Left colon (tissue), 2 donors: ENCODE results near the gene MICAL1. TPM values are rescaled to one million over a fixed set of nuclear protein-coding genes. Genes with fewer than 3 reads are reported as not detected.
"Not testable (repeated sequence)": the region's sequence is repeated elsewhere in the genome, so short reads cannot be mapped to it uniquely, and the experiment has no call there.

Experiments used
- ATAC-seq: fragments of 200-7000 bp; cut with Tn5 transposase; one replicate; pipeline ENCODE4 v1.9.1; 2020; ENCODE audit warnings: mild to moderate bottlenecking, moderate library complexity
- DNase-seq, 2 donors: peaks; one replicate each; pipeline ENCODE4 v3.0.0-alpha.2; 2020
- intact Hi-C, 2 donors: fragments of 100-400 bp; cut with DNase I in 1 of 2; cut with micrococcal nuclease in 1 of 2; formaldehyde crosslinking; loops; one replicate each; pipeline versions ENCODE4 v1.11.2 to v1.14.0; 2022; cut with DNase I, micrococcal nuclease
- total RNA-seq, 2 donors: library from RNA; stranded (reverse); fragmentation: NEBNext Ultra II Directional; extraction: Animal tissue kit (Norgen Biotek cat#: 25700); gene quantifications; one replicate each; pipeline ENCODE4 v1.2.1, GENCODE V29; 2021
- donor health status: DM: no; HTN: no; CAD: no.
- donor health status: DM: yes; HTN: yes; CAD: no.

The MICAL1 gene
- total RNA-seq, 2 donors from 2014 or later = 62.7 to 63.9 TPM

- DNase-seq (no peak), ATAC-seq (no peak)
- intact Hi-C loops = no loop called here
Observed at GRCh38 chr6:109478222-109478805, 22.7 kb upstream of the MICAL1 start.

- DNase-seq (no peak), ATAC-seq (no peak)
- intact Hi-C loops = no loop called here
Observed at GRCh38 chr6:109477725-109478124, 22.2 kb upstream of the MICAL1 start.

- ATAC-seq (no peak), DNase-seq (no peak)
- intact Hi-C loops = no loop called here
Observed at GRCh38 chr6:109477184-109477583, 21.6 kb upstream of the MICAL1 start.

- ATAC-seq (no peak), DNase-seq (no peak)
- intact Hi-C loops = no loop called here
Observed at GRCh38 chr6:109475625-109476024, 20.1 kb upstream of the MICAL1 start.

GRCh38 chr6:109474995-109475394 lies 19.4 kb upstream of the MICAL1 start:
- no peak for DNase-seq
- intact Hi-C loops = no loop called here
- no peak for ATAC-seq

GRCh38 chr6:109473120-109473519 lies 17.5 kb upstream of the MICAL1 start:
- intact Hi-C loops = no loop called here
- DNase-seq (no peak), ATAC-seq (no peak)

GRCh38 chr6:109472132-109472995 lies 16.8 kb upstream of the MICAL1 start:
- intact Hi-C loops = no loop called here
- no peak for ATAC-seq
- DNase-seq = no peak

- intact Hi-C loops = no loop called here
- ATAC-seq (no peak), DNase-seq (no peak)
Observed at GRCh38 chr6:109471105-109471810, 15.7 kb upstream of the MICAL1 start.

- intact Hi-C loops = no loop called here
- DNase-seq = no peak
- ATAC-seq = no peak
Observed at GRCh38 chr6:109469591-109470189, 14.1 kb upstream of the MICAL1 start.

GRCh38 chr6:109467696-109468095 lies 12.1 kb upstream of the MICAL1 start:
- ATAC-seq (no peak), DNase-seq (no peak)
- intact Hi-C loops = no loop called here

GRCh38 chr6:109466212-109466923 lies 10.8 kb upstream of the MICAL1 start:
- intact Hi-C loops = no loop called here
- peak; percentile 85 for ATAC-seq
- no peak for DNase-seq

- intact Hi-C loops = no loop called here
- DNase-seq (no peak), ATAC-seq (peak; percentile 68)
Observed at GRCh38 chr6:109465772-109466171, 10.2 kb upstream of the MICAL1 start.

- intact Hi-C loops = no loop called here
- DNase-seq = no peak
- no peak for ATAC-seq
Observed at GRCh38 chr6:109461733-109462526, 6.4 kb upstream of the MICAL1 start.

- ATAC-seq, intact Hi-C loops, DNase-seq: not testable (repeated sequence)
Observed at GRCh38 chr6:109461205-109461604, 5.6 kb upstream of the MICAL1 start.

- intact Hi-C loops = no loop called here
- ATAC-seq (no peak), DNase-seq (no peak)
Observed at GRCh38 chr6:109460161-109460829, 4.7 kb upstream of the MICAL1 start.

GRCh38 chr6:109458774-109459531 lies 3.4 kb upstream of the MICAL1 start:
- intact Hi-C loops = no loop called here
- no peak for DNase-seq
- no peak for ATAC-seq

GRCh38 chr6:109457562-109457996 lies 2.0 kb upstream of the MICAL1 start:
- DNase-seq (no peak), ATAC-seq (no peak)
- intact Hi-C loops = no loop called here
